8988T (cell line): ENCODE measurements around the gene TSSC4.

ENCODE experiments used
- DNase-seq: peaks from one replicate; pipeline ENCODE4 v3.0.0; 2011

Gene TSSC4

GRCh38 chr11:2369896-2370295, 30.7 kb upstream of the TSSC4 start:
- no peak for DNase-seq

GRCh38 chr11:2374456-2375201, 25.9 kb upstream of the TSSC4 start:
- DNase-seq, result no peak

- no peak for DNase-seq
These were observed 25.2 kb upstream of the TSSC4 start for GRCh38 chr11:2375341-2375853.

- no peak for DNase-seq
These were observed 24.5 kb upstream of the TSSC4 start for GRCh38 chr11:2375964-2376551.

- no peak for DNase-seq
These were observed 23.6 kb upstream of the TSSC4 start, which contains the start of gene CD81 for GRCh38 chr11:2376751-2377451. TSS of gene CD81 (plus strand) at chr11:2377310. CDS start at chr11:2377550, 240 bp downstream.

- DNase-seq, result peak; percentile 81
These were observed 22.8 kb upstream of the TSSC4 start for GRCh38 chr11:2377511-2378443.

GRCh38 chr11:2378527-2379210, 21.9 kb upstream of the TSSC4 start:
- DNase-seq, result no peak

- no peak for DNase-seq
These were observed 20.9 kb upstream of the TSSC4 start for GRCh38 chr11:2379466-2380174.

- no peak for DNase-seq
These were observed 20.2 kb upstream of the TSSC4 start for GRCh38 chr11:2380396-2380795.

- DNase-seq, result no peak
These were observed 19.7 kb upstream of the TSSC4 start for GRCh38 chr11:2380807-2381350.

- no peak for DNase-seq
These were observed 18.9 kb upstream of the TSSC4 start for GRCh38 chr11:2381494-2382128.

GRCh38 chr11:2382129-2382517, 18.4 kb upstream of the TSSC4 start:
- DNase-seq, result no peak

GRCh38 chr11:2382936-2383851, 17.4 kb upstream of the TSSC4 start:
- no peak for DNase-seq

- no peak for DNase-seq
These were observed 16.4 kb upstream of the TSSC4 start for GRCh38 chr11:2383852-2384804.

GRCh38 chr11:2385156-2386151, 15.1 kb upstream of the TSSC4 start:
- no peak for DNase-seq

GRCh38 chr11:2386591-2386990, 14.0 kb upstream of the TSSC4 start:
- DNase-seq, result no peak
